Activated CD4-positive, alpha-beta T cell treated with anti-CD3 and anti-CD28 coated beads, Interleukin-2, amount 50 U/mL, for 48 hours (primary cell): ENCODE data around the gene NTRK2.

Experiments
- DNase-seq, 2 experiments: peaks; one replicate each; pipeline ENCODE4 v3.0.0-alpha.2; 2020

Gene NTRK2

DNA sequence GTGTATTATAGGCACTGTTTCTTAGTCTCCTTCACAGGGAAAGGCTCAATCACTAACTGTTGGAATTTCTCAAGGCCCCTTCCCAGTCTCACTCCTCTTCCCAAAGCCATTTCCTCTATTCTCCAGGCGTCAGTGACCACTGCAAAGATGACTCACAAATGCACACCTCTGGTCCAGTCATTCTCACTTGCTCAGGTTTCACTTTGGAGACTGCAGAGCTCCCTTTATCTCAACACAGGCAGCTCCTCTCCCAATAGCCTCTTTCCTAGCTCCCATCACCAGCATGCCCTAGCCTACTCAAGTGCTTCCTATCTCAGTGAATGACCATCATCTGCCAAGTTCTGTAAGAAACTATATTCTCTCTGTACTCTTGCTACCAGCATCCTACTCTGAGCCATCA is 323.6 kb downstream of the NTRK2 start:
- DNase-seq = no peak

DNA sequence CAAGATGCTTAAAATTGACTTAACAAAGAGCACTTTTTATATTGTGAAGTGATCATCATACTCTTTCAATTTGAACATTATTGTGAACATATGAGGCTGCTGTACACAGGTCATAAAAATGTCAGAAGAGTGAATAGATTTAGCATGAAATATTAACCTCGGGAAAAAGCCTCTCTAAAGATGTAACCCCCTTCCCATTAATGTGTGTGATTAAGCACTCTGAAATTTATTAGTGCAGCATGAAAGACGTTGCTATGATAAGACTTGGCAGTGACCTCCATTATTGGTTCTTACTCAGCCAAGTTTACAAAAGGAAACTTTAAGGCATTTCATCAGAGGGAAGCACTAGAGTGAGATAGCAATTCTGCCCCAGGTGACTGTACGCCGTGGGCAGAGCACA is 326.5 kb downstream of the NTRK2 start:
- no peak for DNase-seq

DNA sequence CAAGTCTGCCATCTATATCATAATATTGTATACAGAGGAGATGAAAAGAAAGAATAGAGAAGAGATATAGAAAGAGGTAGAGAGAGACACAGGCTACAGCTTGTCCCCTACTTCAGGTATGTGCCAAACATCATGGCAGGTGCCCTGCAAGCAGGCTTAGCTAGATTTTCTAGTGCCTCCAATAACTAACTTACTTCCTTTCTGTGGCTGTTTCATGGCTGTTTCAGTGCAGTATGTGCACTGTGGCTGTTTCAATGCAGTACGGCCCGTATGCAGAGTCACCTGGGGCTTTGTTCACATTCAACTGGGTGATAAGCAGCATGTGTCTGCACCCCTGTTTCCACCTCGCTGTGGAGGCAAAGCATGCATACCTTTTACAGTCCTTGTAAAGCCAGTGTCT is 327.2 kb downstream of the NTRK2 start:
- DNase-seq = no peak

DNA sequence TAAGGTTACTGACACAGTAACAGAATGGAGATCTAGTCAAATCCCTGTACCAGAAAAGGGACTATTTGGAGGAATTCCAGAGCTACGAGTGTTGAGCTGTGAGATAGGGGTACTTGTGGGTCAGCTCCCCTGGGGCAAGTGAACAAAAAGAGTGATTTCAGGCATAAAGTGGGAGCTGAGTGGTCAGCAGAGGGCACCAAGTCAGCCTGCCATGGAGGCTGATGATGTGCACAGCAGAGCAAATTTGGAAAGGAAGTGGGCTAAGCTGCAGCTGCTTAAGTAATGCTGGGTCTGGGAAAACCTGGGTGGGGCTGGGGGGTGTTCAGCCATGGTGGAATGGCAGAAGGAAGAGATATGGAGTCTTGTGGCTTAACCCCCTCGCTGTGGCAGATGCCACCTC is 327.9 kb downstream of the NTRK2 start:
- no peak for DNase-seq

DNA sequence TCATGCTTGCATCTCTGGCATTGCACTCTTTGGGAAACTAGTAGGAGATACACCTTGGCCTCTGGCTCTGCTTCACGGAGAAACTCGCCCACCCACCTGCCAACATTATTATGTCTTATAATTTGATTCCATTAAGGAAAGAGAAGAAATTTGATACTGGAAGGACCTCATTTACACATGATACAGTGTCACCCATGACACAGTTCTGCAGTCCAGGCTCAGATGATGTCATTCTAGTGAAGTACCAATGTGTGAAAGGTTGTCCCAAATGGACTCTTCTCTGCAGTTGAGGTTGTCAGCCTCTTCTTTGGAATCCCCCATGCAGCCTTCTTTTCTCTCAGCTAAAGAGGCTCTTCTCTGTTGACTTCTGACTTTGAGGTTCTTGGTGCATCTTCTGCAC is 329.1 kb downstream of the NTRK2 start:
- DNase-seq = no peak

DNA sequence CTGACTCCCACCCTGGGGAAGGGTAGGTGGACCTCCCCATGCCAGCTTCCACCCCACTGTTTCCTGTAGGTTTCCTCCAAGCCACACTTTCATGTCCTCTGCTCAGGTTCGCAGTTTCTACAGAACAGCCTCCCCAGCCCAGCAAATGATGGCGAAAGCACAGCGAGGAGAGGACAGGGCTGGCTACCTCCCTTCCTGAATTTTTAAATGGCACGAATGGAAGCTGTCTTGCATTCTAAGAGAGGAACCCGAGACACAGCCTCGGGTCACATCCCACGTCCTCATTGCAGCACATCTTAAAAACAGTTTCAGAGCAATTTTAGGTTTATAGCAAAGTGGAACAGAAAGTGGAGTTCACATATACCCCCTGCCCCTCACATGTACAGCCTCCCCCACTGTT is 330.3 kb downstream of the NTRK2 start:
- no peak for DNase-seq

DNA sequence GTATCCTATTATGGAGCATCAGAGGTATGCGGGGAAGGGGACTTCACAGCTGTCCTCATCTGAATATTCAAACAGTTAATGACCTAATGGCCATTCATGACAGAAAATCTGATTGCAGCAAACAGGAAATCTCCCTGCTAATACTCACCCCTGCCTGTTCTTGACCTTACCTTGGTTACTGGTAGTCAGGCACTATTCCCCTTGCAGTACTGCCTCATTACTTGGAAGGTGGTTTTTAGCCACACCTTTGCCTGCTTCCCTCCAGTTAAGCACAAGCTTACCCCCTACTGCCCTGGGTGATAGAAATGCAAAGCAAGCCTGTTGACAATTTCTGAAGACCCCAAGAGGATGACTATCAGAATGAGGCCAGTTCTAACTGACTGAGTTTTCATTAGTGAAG is 332.4 kb downstream of the NTRK2 start:
- DNase-seq = no peak

DNA sequence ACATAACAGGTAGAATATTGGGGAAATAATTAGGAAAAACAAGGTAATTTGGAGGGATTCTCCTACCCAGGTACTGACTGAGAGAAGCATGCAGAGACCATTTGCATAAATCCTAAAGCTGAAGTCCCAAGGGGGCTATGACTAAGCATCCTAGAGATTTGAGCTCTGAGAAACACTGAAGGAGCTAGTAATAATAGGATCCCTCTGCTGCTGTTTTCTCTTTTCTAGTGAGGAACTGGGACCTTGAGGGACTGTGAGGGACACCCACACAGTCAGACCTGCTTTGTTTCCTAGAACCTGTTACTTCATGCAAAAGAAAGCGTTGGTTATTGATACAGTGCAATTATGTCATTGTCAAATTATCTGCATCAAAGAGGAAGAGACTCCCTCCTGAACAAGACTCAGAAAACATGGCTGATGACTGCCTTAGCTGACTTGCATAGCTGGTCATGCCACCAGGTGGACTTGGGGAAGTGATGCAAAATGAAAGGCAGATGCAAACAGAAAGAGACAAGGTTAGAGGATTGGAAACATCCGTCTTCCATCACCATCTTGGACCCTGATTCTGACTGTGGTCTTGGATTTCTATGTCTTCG is 335.4 kb downstream of the NTRK2 start:
- no peak for DNase-seq

DNA sequence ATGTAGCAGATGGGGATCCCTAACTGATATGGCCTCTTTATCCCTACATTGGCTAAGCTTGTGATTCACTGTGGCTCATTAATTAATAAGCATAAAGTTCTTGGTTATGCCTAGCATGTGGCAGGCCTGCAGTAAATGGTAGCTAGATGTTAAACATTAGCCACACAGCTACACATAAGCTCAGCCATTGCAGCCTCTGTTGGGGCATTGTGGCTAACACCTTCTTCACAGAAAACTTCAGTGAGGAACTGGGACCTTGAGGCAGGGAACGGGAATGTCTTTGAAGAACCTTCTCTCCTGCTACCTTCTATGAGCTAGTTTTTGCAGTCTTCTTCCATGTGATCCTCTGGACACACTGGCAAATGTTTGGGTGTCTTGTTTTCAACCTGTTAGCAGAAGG is 338.2 kb downstream of the NTRK2 start:
- DNase-seq = no peak

DNA sequence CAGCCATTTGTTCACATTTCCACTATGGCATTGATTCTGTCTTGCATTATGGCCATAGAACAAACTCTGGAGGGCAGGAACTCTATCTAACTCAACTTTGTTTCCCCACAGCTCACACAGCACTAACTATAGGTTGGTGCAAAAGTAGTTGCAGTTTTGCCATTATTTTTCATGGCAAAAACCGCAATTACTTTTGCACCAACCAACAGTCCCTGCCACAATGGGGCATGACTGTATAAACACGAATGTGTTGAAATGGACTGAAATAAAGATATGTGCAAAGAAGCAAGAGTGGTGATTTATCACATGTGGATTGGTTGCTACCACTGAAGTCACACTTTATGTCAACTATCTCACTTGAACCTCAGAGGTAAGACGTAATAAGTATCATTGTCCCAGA is 338.7 kb downstream of the NTRK2 start:
- no peak for DNase-seq

DNA sequence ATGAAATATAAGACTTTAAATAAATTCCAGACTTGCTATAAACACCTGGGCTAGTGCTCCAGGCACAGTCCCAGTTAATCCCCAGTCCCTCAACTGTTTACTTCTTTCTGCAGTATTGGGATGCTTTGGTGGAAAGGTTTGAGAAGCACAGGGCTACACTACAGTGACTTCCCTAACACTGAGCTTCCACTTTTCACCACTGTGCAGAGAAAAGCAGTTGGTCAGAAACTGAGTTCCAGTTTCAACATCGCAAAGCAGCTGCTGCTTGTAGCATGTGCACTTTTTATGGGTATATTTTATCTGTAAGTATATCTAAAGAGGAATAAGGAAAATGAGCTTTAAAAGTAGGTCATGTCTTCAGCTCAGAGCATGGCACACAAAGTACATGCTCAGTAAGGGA is 339.7 kb downstream of the NTRK2 start:
- no peak for DNase-seq

DNA sequence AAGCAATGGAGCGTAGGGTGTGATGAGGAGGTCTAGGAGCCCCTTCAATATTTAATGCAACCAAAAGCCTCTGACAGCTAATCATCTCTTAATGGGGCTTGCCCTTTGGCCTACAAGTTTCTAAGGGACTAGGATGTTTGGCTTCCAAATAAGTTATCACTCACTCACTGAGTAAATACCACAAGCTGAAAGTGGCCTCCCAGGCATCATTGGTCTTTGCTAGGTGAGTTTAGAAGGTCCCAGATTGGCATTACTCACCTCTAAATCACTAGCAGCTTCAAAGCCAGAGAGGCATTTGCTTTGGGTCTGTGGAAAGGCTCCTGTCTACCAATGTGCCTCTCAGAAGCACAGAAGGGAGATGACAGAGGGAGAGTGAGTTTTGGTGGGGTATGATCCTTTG is 344.2 kb downstream of the NTRK2 start:
- DNase-seq = no peak

DNA sequence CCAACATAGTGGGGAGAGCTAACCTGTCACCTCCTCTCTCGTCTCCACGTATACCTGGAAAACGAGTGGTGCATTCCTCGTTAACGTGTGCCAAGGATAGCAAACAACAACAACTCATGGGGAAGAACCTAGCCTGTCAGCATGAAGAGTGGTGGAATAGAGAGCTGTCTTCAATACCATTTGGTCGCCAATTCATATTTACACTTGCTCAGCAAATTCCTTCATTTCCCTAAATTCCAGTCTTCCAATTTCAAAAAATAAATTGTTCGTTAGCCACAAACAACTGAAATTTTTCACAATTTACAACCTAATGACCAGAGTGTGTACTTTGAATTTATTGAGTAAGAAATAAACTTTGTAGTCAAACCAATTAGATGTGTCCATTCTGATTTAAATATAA is 344.8 kb downstream of the NTRK2 start:
- DNase-seq = no peak

DNA sequence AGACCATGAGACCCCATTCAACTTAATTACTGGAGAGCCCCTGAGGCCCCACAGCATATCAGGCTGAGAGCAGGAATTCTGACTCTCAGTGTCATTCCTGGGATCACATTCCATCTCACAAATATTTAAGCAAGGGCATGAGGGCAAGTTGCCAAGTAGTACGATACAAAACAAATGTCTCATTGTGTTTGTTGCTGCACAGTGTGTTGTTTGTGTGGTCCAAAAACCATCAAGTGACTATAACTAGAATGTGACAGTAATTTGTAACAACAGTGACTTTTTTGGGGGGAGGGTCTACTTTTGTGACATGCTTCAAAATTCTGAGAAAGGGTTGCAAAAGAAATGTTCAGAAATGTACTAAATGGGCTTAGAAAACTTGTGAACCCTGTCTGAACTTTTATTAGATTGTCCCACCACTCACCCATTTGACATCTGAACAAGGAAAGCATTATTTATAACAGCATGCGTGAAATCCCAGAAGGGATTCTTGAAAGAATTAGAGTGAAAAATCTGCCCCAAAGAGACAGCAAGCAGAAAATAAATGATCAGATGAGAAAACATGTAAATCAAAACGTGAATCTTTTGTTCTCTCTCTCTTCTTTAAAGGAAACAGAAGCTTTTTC is 347.0 kb downstream of the NTRK2 start:
- DNase-seq = no peak

DNA sequence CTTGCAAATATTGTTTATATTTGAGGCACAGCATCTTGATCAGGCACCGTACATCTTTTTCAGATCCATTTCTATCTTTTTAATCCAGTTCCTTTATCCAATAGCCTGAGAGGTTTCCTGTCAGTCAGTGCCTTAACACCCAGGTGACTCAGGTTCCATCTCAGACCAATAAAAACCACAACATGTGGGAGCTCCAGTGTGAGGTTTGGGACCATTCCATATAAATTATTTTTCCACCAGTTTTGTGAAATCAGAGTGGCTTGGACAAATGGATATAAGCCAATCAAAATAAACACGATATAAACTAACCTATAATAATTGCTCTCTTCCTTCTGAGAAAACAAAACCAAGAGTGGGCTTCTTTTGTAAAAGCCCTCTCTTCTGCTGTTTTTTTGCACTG is 351.3 kb downstream of the NTRK2 start:
- no peak for DNase-seq

DNA sequence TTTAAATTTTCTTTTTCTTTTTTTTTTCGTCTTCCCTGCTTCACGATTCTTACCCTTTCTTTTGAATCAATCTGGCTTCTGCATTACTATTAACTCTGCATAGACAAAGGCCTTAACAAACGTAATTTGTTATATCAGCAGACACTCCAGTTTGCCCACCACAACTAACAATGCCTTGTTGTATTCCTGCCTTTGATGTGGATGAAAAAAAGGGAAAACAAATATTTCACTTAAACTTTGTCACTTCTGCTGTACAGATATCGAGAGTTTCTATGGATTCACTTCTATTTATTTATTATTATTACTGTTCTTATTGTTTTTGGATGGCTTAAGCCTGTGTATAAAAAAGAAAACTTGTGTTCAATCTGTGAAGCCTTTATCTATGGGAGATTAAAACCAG is 352.2 kb downstream of the NTRK2 start:
- no peak for DNase-seq

DNA sequence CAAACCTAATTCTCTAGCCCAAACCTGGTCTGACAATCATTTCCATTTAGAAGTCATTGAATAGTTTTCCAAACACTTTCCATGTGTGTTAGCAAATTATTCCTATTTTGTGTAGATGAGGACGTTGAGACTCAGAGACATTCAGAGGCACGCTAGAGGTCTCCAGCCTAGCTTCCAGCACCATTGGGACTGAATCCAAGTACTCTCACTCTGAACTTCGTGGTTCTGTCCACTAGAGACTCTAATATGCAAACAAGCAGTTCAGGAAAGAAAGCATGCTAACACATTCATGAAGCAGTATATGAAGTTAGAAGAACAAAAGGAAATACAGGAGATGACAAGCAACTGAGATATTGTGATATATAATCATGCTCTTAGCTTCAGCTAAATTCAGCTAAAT is 354.8 kb downstream of the NTRK2 start:
- DNase-seq = no peak

DNA sequence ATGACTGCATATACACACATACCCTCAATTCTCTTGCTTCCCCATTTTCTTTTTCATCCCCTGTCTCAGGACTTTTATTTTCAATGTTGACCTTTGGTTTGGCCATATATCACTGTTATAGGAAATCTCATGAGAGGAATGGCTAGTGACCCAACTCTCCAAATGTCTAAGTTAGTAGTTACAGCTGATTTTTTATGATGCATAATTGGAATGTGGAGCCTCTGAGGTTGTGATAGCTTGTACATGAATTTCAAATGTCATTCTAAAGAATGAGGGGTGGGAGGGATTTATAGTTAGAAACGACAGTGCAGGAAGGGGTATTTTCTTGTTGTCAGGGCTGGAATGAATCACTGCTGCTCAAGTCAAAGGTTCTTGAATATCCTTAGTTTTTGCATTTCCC is 356.1 kb downstream of the NTRK2 start:
- DNase-seq = no peak

DNA sequence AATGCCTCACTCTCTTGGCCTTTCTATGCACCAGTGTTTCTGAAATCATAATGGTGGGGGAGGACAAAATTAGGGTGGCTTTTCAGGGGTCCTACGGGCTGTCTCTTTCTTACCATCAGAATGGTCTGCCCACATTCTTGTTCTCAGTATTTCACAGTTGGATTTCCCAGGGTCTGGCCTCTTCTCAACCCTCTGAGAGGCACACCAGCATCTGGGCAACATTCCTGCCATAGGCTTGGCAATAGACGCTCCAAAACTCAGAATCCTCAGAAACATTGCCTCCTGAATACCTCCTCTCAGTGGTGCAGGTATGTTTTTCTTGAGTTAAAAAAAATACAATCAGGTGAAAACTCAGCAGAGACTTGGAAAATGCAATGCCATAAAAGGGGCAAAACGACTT is 358.3 kb downstream of the NTRK2 start:
- DNase-seq = no peak

DNA sequence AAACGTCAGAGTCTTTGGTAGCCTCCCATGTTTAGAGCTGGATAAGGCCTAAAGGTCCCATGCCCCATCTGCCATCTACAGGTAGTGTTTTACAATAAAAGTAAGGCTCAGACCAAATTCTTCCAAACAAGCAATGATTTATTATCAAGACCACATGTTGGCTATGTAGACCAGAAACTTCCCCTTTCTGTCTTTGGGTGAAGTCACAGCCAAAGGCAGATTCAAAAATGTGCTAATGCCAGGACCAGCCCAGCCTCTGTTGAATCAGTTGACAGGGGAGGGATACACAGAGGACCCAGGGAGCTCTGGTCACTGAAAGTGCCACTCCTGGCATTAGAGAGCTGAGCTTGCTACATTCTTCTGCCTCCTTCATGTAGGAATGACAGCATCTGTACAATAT is 360.8 kb downstream of the NTRK2 start:
- DNase-seq = no peak

DNA sequence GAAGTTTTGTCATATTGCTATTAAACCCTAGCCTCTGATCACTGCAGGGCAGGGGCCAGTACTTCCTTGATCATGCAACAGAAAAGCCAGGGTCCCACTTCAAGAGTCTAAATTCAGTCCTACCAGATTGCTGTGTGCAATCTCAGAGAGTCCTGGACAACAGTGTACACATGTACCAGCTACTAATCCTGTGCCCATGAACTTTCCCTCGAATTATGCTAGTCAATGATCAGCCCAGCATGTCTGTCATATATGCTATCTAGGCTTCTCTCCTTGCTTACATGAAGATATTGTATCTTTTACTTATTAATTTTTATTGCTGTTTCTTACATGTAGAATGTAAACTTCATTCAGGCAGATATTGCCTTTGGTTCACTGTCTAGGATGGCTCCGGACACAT is 367.0 kb downstream of the NTRK2 start:
- DNase-seq = no peak

DNA sequence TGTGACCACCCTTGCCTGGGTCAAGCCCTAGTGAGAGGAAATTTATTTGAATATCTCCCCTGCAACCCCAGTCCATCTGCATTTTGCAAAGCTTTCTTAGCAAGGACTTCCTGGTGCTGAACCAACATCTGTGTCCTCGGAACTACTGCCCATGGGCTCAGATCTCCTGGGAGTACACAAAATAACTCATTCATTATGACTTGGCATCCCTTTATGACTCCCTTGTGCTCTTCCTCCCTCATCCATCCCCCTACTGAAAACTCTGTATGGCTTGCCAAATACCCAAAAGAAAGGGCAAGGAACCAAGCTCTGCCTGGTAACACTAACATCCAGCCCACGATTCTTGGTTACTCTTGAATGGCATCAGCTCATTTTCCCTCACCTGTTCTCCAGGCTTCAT is 368.5 kb downstream of the NTRK2 start:
- no peak for DNase-seq

DNA sequence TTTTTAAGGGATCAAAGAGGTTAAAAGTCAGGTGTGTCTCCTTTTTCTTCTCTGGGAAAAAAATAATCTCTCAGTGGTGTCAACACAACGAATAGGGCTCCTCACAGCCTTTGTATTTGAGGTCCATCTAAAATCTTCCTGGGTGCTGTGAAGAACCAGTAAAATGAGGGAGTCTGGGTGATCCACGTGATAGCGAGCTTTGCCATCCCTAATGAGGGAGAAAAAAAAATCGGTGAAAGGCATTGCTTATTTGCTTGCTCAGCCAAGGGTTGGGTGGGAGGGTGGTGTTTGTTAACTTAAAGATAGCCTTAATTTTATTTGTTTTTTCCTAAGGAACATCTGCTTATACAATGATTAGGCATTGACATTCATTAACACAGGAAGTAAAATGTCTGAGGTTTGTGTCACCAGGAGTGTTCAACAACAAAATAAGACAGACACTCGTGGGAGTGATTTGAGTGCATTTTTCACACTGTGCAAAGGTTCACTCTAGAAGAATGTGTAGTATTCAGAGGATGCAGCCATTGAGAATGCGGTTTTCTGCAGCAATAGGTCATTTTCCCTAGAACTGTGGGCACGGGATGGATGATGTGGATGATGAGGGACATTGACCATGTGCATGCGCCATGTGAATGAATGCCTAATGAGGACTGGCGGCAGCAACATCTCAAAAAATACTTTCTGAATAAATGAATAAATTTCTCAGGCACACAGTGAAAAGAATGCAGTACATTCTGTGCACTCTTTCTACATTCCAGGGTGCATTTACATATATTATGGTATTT is 369.5 kb downstream of the NTRK2 start:
- DNase-seq = no peak

DNA sequence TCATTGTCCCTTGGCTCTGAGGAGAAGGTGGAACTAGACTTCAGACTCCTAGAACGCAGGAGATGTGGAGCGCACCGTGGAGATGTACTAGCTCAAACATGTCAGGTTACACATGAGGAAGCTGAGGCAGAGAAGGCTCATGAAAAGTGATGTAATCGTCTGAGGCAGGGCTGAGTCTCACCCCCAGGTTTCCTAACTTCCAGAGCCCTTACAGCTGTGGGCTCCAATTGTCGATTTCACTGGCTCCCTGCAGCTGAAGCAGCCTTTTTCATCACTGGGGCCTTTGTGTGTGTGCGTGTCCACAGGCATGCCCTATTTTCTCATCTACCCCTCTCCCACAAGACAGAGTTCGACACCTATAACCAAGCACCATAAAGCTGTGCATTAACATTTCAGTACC is 370.6 kb downstream of the NTRK2 start:
- no peak for DNase-seq
